NOMO-1 (cell line): ENCODE results near the gene GOLT1A.

ENCODE experiments used
- DNase-seq, 2 experiments: peaks; one replicate each; lab custom pipeline; 2025; ENCODE audit not compliant: unreplicated experiment in 2 of 2; lab: John Stamatoyannopoulos, UW

The GOLT1A gene

DNA sequence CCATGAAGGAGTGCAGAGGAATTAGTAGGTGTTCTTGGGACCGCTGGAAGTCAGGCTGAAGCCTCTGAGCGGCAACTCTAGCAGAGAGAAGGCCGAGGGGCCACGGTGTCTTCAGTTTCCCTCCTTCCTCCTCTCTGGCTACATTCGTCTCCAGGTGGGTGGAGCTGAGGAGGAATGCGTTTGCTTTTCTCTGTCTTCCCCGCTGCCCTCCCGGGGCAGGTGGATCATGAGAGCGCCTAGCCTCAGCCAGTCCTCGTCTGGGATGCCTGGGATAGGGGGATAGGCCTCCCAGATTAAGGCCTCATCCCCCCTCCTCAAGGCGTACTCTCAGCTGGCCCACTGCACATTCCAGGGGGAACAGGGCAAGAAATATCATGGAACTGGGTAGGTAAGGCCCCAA is 7.5 kb upstream of the GOLT1A start:
- no peak for DNase-seq

- DNase-seq, result no peak
Observed at GRCh38 chr1:204219971-204220616, 6.3 kb upstream of the GOLT1A start.

DNA sequence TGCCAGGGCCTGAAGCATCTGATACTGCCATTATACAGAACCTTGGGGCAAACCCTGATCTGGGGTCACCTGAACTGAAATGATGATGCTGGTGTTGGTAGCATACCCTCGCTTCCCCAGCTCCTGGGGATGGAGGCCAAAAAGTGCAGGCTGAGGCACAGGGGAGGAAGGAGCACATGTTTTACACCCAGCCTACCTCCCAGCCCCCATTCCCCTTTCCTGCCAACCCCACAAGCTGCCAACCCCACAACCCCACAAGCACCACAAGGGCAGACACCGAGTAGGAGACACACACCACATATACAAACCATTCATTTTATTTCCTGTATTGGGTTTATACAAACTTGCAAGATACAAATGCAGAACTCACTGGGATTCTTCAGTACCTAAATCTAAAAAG is 4.8 kb upstream of the GOLT1A start:
- DNase-seq, result no peak

GRCh38 chr1:204217648-204218000 is 3.8 kb upstream of the GOLT1A start:
- no peak for DNase-seq

DNA sequence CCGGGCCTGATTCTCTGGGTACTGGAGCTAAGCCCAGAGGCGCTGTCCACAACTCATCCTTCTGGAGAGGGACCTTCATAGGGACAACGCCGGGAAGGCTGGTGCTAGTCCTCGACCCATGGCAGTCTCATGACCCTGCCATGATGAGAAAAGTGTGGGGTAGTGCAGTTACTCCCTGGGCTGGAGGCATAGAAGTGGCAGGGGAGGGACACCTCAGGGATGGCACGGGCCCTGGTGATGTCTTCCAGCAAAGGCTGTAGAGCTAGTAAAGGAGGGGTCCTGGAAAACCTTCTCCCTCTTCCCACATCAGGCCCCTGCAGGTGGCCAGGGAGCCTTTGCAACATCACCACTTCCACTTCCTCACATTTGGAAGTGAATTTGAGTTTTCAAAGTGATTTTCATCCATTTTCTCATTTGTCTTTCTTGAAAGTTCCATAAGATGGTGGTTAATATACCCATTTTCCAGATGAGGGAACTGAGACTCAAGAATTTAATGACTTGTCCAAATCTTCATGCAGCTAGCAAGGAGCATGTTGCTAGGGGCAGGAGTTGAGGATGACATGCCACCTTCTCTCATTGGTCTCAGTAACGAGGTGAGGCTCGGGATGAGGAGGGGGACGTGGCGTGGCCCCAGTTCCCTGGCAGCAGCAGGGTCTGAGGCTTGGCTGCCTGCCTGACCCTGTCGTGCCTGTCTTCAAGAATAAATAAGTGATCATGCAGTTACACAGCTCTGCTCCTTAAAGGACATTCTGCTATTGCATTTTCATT is 3.3 kb upstream of the GOLT1A start:
- DNase-seq, result no peak

GRCh38 chr1:204216236-204216635 is 2.4 kb upstream of the GOLT1A start:
- DNase-seq, result no peak

GRCh38 chr1:204212715-204213114 is 1.1 kb downstream of the GOLT1A start:
- DNase-seq, result no peak

- no peak for DNase-seq
Observed at GRCh38 chr1:204211046-204211445, 2.7 kb downstream of the GOLT1A start.

DNA sequence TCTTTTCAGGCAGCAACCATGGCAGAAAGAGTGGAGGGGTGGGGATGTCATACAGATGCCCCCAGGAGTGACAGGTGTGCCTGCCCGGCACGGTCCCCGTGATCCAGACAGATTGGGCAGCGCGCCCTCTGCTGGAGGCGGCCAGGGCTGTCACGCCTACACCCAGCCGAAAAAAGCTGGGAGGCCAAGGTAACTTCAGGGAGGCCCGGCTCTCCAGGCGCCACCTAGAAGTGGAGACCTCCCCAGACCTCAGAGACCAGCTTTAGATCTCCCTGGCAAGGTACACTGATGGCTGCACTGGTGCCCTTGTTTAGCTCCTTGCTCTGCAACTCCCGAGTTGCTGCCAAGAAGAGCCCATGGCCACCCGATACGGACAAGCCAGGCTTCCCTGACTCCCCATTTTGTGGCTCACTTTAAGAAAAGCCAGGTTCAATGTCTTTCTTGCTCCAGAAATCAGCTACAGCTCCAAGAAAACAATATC is 6.6 kb downstream of the GOLT1A start:
- peak; percentile 28 to 34 for DNase-seq

DNA sequence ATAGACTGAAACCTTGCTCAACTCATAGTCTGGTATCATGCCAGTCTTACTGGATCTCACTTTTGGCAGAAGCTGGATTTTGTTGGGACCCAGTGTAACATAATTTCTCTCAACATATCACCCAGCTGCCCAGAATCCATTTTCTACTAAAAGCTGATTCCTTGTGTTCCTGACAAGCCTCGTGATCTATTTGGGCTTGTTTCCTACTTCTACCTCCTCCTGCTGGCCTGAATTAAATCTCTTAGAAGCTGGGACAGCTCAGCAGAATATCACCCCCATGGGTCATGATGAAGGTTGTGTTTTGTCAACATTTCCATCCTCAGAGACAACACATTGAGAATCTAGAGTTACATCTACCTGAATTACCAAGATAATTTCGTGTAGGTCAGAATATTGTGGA is 7.7 kb downstream of the GOLT1A start:
- no peak for DNase-seq

DNA sequence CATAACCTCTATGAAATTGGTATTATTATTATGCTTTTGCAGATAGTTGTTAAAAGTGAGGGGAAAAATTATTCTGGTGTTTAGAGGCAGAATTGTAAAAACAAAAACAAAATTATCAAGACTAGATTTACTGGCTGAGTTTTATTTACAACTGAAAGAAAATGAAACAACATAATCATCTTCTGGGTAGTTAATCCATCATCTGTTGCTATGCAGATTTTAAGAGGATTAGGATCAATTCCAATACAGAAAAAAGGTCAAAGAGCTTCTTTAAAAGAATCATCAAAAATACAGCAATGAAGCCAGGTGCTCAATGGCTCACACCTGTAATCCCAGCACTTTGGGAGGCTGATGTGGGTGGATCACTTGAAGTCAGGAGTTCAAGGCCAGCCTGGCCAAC is 8.3 kb downstream of the GOLT1A start:
- DNase-seq, result no peak

DNA sequence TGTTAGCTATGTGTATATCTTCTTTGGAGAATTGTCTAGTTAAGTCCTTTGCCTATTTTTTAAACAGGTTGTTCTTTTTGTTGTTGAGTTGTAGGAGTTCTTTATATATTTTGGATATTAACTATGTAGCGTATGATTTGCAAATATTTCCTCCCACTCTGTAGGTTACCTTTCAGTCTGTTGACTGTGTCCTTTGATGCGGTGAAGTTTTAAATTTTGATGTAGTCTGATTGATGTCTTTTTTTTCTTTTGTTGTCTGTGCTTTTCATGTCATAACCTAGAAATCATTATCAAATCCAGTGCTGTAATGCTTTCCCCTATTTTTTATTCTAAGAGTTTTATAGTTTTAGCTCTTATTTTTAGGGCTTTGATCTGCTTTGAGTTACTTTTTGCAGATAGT is 8.8 kb downstream of the GOLT1A start:
- DNase-seq, result no peak

DNA sequence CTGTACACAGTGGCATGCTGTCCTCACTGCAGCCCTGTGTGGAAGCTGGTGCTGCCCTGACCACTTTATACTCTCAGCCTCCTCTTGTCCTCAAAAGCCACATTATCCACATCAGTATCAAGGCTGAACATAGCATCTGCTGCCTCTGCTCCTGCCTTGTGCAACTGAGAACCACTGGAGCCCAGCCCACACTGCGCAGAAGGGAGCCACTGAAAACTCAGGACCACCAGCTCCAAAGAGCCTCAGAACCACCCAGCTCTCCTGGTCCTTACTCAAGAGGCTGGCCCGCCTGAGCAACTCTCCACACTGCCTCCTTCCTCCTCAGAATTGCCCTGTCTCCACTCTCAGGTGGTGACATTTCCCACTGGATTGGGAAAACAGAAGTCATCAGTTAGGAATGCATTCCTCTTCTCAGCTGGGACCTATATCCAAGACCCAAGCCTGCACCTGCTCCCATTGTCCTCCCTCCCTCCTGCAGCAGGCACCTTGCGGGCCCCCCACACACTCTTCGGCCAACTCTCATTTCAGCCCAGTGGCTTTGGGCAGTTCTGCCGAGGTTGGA is 10.5 kb downstream of the GOLT1A start:
- no peak for DNase-seq

- no peak for DNase-seq
Observed at GRCh38 chr1:204202481-204202880, 11.3 kb downstream of the GOLT1A start.

DNA sequence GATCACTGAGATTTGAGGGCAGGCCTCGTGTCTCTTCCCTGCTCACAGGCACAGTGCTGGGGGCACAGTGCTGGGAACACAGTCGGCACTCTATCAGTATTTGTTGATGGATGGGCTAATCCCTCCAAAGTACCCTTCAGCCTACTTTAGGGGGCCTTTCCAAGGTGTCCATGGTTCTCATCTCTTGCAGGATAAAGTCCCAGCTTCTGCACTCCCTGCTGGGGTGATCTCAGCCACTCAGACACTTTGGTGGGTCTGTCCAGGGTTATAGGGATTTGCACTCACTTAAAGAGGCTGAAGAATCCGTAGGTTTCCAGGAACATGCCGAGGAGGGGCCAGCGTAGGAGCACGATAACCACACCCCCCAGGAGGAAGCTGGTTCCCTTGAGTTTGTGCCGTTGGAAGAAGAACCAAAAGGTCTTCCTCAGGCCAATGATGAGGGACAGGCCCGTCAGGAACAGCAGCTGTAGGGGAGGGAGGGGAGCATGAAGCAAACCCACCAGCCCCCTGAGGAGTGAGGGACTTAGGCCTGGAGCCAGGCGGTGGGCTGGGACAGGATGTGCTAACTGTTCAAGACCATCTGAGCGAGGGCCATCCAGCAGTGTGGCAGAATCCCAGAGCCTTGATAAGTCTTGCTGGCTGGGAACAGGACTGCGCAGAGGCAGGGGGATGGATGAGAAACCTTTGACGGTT is 12.3 kb downstream of the GOLT1A start:
- no peak for DNase-seq

DNA sequence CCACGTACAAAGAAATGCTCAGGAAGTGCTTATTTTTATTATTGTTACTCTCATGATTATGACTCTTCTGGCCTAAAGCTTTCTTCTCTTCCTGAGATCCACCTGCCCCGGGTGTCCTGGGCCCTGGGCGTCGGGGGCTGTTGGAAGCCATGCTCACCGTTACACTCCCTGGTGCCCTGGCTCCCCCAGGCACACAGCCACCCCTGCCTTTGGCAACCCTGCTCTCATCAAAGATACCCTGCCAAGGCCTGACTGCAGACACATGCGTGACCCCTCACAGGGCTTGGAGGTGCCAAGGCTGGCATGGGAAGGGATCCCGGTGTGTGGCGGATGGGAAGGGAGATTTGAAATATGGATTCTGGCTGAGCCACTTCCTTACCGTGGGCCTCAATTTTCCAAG is 14.2 kb downstream of the GOLT1A start:
- DNase-seq, result no peak

- DNase-seq, result no peak
Observed at GRCh38 chr1:204198348-204199340, 15.1 kb downstream of the GOLT1A start.

- DNase-seq, result no peak
Observed at GRCh38 chr1:204197068-204197467, 16.7 kb downstream of the GOLT1A start.

- DNase-seq, result no peak
Observed at GRCh38 chr1:204196068-204196795, 17.6 kb downstream of the GOLT1A start, which contains the start of gene KISS1. KISS1 (minus strand) TSS chr1:204196491; CDS start chr1:204192876, 3,615 bp downstream.

GRCh38 chr1:204194771-204195170 is 19.0 kb downstream of the GOLT1A start:
- DNase-seq, result no peak
